K562 (cell line): ENCODE measurements around the gene PCNX3. TPM values are rescaled to one million over a fixed set of nuclear protein-coding genes. Genes with fewer than 3 reads are reported as not detected.
A peak's percentile ranks its signal among the peaks of the same experiment; 100 is the strongest.

ENCODE experiments used
- ATAC-seq: fragments of 200-7000 bp; cut with Tn5 transposase; 3 replicates; pipeline ENCODE4 v1.9.1; 2020; ENCODE audit warnings: moderate library complexity
- BruUV-seq: library from RNA; stranded (reverse); fragments of 400-500 nt; replicated peaks from 2 replicates; lab custom pipeline; 2021; lab: Mats Ljungman, UMichigan
- CTCF ChIA-PET: fragments of 300-600 bp; formaldehyde crosslinking; extraction: SDS; loops from one replicate; lab custom pipeline; 2021; ENCODE audit warnings: low intra/inter-chr PET ratio; lab: Yijun Ruan, JAX
- POLR2A ChIA-PET: fragments of 300-600, 350-650 bp; sonication (Branson Sonifier 250); formaldehyde crosslinking; extraction: SDS; loops from one replicate; lab custom pipeline; 2021; ENCODE audit warnings: antibody characterized with exemption, inconsistent platforms; lab: Yijun Ruan, JAX
- DNase-seq, 4 experiments: peaks; one replicate each; pipeline versions ENCODE4 v3.0.0 to v3.0.0-alpha.2; 2011 to 2018; ENCODE audit warnings: low spot score in 3 of 4, mixed read lengths in 3 of 4; ENCODE audit errors: extremely low read depth in 1 of 4
- FAIRE-seq: peaks from 2 replicates; lab custom pipeline; 2011; peaks lifted over from hg19 to GRCh38; lab: Jason Lieb, UNC
- H2AFZ ChIP-seq: 2 replicates; pipeline ENCODE4 v1.6.0; 2011; ENCODE audit warnings: low read depth, low read length, control low read depth, inconsistent platforms
- H3K27ac ChIP-seq: fragments of 200-600 bp; 3 replicates; pipeline ENCODE4 v1.8.0; 2011; ENCODE audit warnings: low read depth, mild to moderate bottlenecking, control low read depth, inconsistent platforms, low read length, moderate library complexity, mixed read lengths; ENCODE audit errors: extremely low read depth
- H3K27me3 ChIP-seq, 2 experiments: fragments of 300-600 bp in 1 of 2; 2 replicates in 1 of 2; 3 replicates in 1 of 2; pipeline versions ENCODE4 v1.6.0 to v1.8.0; 2011; ENCODE audit warnings: inconsistent platforms in 2 of 2, low read length in 2 of 2, mild to moderate bottlenecking in 1 of 2, mixed read lengths in 1 of 2, moderate library complexity in 1 of 2; ENCODE audit not compliant: control insufficient read depth in 2 of 2, insufficient read depth in 2 of 2
- H3K36me3 ChIP-seq: fragments of 300-600 bp; 3 replicates; pipeline ENCODE4 v1.8.0; 2011; ENCODE audit warnings: mild to moderate bottlenecking, low read length, inconsistent platforms; ENCODE audit not compliant: control insufficient read depth, insufficient read depth
- H3K4me1 ChIP-seq, 2 experiments: fragments of 200-600 bp in 1 of 2; replicated peaks in 1 of 2; 2 replicates in 1 of 2; 3 replicates in 1 of 2; pipeline versions ENCODE4 v1.5.1 to v1.8.0; 2011; ENCODE audit warnings: inconsistent platforms in 2 of 2, low read length in 2 of 2, mild to moderate bottlenecking in 1 of 2, mixed read lengths in 1 of 2, moderate library complexity in 1 of 2; ENCODE audit not compliant: control insufficient read depth in 2 of 2, insufficient read depth in 2 of 2
- H3K4me2 ChIP-seq: 2 replicates; pipeline ENCODE4 v1.6.1; 2011; ENCODE audit warnings: low read length, control low read depth, inconsistent platforms, mixed read lengths; ENCODE audit not compliant: insufficient read depth
- H3K4me3 ChIP-seq: fragments of 200-600 bp; sonication (generic), shearing (Covaris generic); 2 replicates; pipeline ENCODE4 v1.5.1; 2016; ENCODE audit warnings: control low read depth, inconsistent platforms
- H3K79me2 ChIP-seq: fragments of 200-600 bp; 3 replicates; pipeline ENCODE4 v1.8.0; 2011; ENCODE audit warnings: low read length, inconsistent platforms; ENCODE audit not compliant: control insufficient read depth, insufficient read depth
- H3K9ac ChIP-seq, 2 experiments: 2 replicates each; pipeline versions ENCODE4 v1.6.0 to v1.6.1; 2011; ENCODE audit warnings: low read depth in 2 of 2, low read length in 2 of 2, control low read depth in 1 of 2, inconsistent platforms in 1 of 2, mild to moderate bottlenecking in 1 of 2, mixed read lengths in 1 of 2; ENCODE audit not compliant: insufficient read depth in 1 of 2
- H3K9me1 ChIP-seq: one replicate; pipeline ENCODE4 v1.6.0; 2011; ENCODE audit warnings: inconsistent platforms, mild to moderate bottlenecking, low read length, moderate library complexity; ENCODE audit not compliant: control insufficient read depth, insufficient read depth
- H3K9me3 ChIP-seq: replicated peaks from 2 replicates; pipeline ENCODE4 v1.5.1; 2011; ENCODE audit warnings: low read depth, low read length, inconsistent platforms; ENCODE audit not compliant: control insufficient read depth, insufficient read depth
- H4K20me1 ChIP-seq: replicated peaks from 2 replicates; pipeline ENCODE4 v1.6.1; 2011; ENCODE audit warnings: low read length, inconsistent platforms, mixed read lengths; ENCODE audit not compliant: control insufficient read depth, insufficient read depth
- ARNT ChIP-seq, 2 experiments: fragments of 450-650 bp; IDR thresholded peaks; 2 replicates each; pipeline ENCODE4 v1.6.1; 2016; ENCODE audit warnings: mild to moderate bottlenecking in 1 of 2
- BMI1 ChIP-seq: fragments of 150-350 bp; IDR thresholded peaks from 2 replicates; pipeline ENCODE4 v1.6.1; 2014; ENCODE audit warnings: low read length
- E2F1 ChIP-seq: sonication (generic); formaldehyde crosslinking; IDR thresholded peaks from 2 replicates; pipeline ENCODE4 v1.8.1; 2023; ENCODE audit warnings: mild to moderate bottlenecking, missing genetic modification reagents, moderate library complexity
- E2F5 ChIP-seq: sonication (generic); formaldehyde crosslinking; IDR thresholded peaks from 2 replicates; pipeline ENCODE4 v1.8.0; 2022; ENCODE audit warnings: mild to moderate bottlenecking, missing genetic modification reagents
- HMGN3 ChIP-seq: IDR thresholded peaks from 2 replicates; pipeline ENCODE4 v1.6.1; 2011; ENCODE audit warnings: borderline replicate concordance, low read depth, mild to moderate bottlenecking, mixed read lengths, low read length; ENCODE audit not compliant: insufficient read length; ENCODE audit errors: extremely low read depth
- MYNN ChIP-seq, 2 experiments: sonication (generic); formaldehyde crosslinking in 1 of 2; IDR thresholded peaks; 2 replicates each; pipeline versions ENCODE4 v1.5.0 to v1.6.1; 2016 to 2020; ENCODE audit warnings: antibody characterized with exemption in 1 of 2, missing genetic modification reagents in 1 of 2
- PCBP2 ChIP-seq: fragments of 200-400 bp; formaldehyde crosslinking; IDR thresholded peaks from 2 replicates; pipeline ENCODE4 v1.6.1; 2018; ENCODE audit warnings: low read length, low read depth, mild to moderate bottlenecking, moderate library complexity; ENCODE audit not compliant: poor library complexity, severe bottlenecking
- RFX7 ChIP-seq: fragments of 250-450 bp; sonication (Bioruptor Pico); IDR thresholded peaks from 2 replicates; pipeline ENCODE4 v1.5.1; 2021; ENCODE audit warnings: mild to moderate bottlenecking
- SMARCE1 ChIP-seq: fragments of 450-650 bp; IDR thresholded peaks from 2 replicates; pipeline ENCODE4 v1.7.1; 2016; ENCODE audit warnings: mild to moderate bottlenecking
- SP1 ChIP-seq: sonication (generic); formaldehyde crosslinking; IDR thresholded peaks from 2 replicates; pipeline ENCODE4 v1.8.1; 2022; ENCODE audit warnings: mild to moderate bottlenecking, missing genetic modification reagents
- TFE3 ChIP-seq: fragments of 450-650 bp; formaldehyde crosslinking; IDR thresholded peaks from 2 replicates; pipeline ENCODE4 v1.4.0; 2020; ENCODE audit warnings: mild to moderate bottlenecking, mixed read lengths
- USF2 ChIP-seq: sonication (generic); formaldehyde crosslinking; IDR thresholded peaks from 2 replicates; pipeline ENCODE4 v1.5.0; 2020; ENCODE audit warnings: missing genetic modification reagents
- ZNF655 ChIP-seq: fragments of 250-450 bp; sonication (Bioruptor Pico); IDR thresholded peaks from 2 replicates; pipeline ENCODE4 v1.5.0; 2021
- ZNF785 ChIP-seq: fragments of 250-450 bp; sonication (Bioruptor Pico); IDR thresholded peaks from 2 replicates; pipeline ENCODE4 v1.4.0; 2020; ENCODE audit warnings: mild to moderate bottlenecking
- WGBS: fragments of 100-300 bp; shearing (Covaris generic); methylation state at CpG from one replicate; pipeline ENCODE4 v1.1.6; 2016; ENCODE audit warnings: low coverage, mixed read lengths; ENCODE audit not compliant: insufficient coverage; ENCODE audit errors: missing lambda C conversion rate; 5-methylcytosine and 5-hydroxymethylcytosine counted together
- in situ Hi-C: fragments of 300-500 bp; cut with MboI; formaldehyde crosslinking; loops from 4 replicates; pipeline ENCODE4 v1.15.0; 2018; ENCODE audit warnings: inconsistent platforms, mixed read lengths
- intact Hi-C: fragments of 100-400 bp; cut with micrococcal nuclease; formaldehyde crosslinking; loops from 2 replicates; pipeline ENCODE4 v1.14.2; 2022
- polyA plus RNA-seq, 8 experiments: library from polyadenylated mRNA; depleted of rRNA in 4 of 8; stranded (reverse) in 5 of 8; unstranded in 3 of 8; fragments of >200 nt; fragmentation: Nextera tagmentation in 2 of 8; fragmentation: Illumina TruSeq in 1 of 8; extraction: Ambion mirVana in 2 of 8; extraction: Trizol in 1 of 8; gene quantifications; 2 replicates each; pipeline versions ENCODE4 v1.2.1 to v1.2.3, GENCODE V29; 2011 to 2014; ENCODE audit warnings: inconsistent platforms in 1 of 8, missing spikeins in 1 of 8
- total RNA-seq, 7 experiments: library from RNA; depleted of rRNA in 6 of 7; stranded (reverse); fragments of >200 nt in 6 of 7; fragmentation: Illumina TruSeq in 2 of 7; extraction: Trizol in 2 of 7; gene quantifications; 2 replicates each; pipeline versions ENCODE4 v1.2.1 to v1.2.3, GENCODE V29; 2011 to 2021; ENCODE audit warnings: low replicate concordance in 1 of 7

The PCNX3 gene
- total and polyA plus RNA-seq, 9 of the 15 experiments (the other 6 are each of a cell fraction or from before 2014, with no cell fraction given) = 0.11 to 47.8 (median 12.8) TPM

- Histone ChIP-seq H3K4me3 (no peak overlapping the region), H3K27me3 (no peaks in the 10 kb centered on the region), H3K27ac (peak overlapping the region; percentile 93), H3K9me1 (peaks cover 3% of the 10 kb centered on the region), H3K79me2 (peaks cover 20% of the 10 kb centered on the region), H2AFZ (no peak overlapping the region), H3K9me3 (no peaks in the 10 kb centered on the region), H3K4me1 (peaks cover 30 to 82% of the 10 kb centered on the region in 2 experiments), H3K4me2 (peak overlapping the region; percentile 40; the same call in 1 of the 2 replicates), H4K20me1 (peaks cover 3% of the 10 kb centered on the region; the same call in 1 of the 2 replicates), H3K36me3 (peaks cover 68% of the 10 kb centered on the region; the same call in 2 of the 3 replicates), H3K9ac (peak overlapping the region; percentile 3 to 72; a peak in 3 of 4 replicates)
- ATAC-seq = peak; percentile 79
- intact Hi-C loops (loop anchor here (2.0 to 5.0 kb wide), 3 partner anchors 22 to 180 kb away; partner anchors contain the start of genes MAP3K11 and PCNX3), in situ Hi-C loops (no loop called here)
- 39% methylated on average over 19 of the region's 28 CpGs for WGBS
- BruUV-seq = no TSS peak
- ChIA-PET POLR2A (interaction anchor here (0.7 to 1.5 kb wide), 4 partner anchors 15 to 137 kb away, joined by 3 to 7 read pairs (median 4); partner anchors contain the start of gene MALAT1), CTCF (no interaction called here)
- peak; percentile 89 for FAIRE-seq
- peak; percentile 71 to 92 (median 80) for DNase-seq
- TF ChIP-seq HMGN3 (peak; percentile 75), PCBP2 (no peak), BMI1 (no peak), E2F1 (CRISPR knock-in tag) (no peak), ZNF655 (no peak), MYNN (IDR thresholded peaks at IDR 0.05) (peak; percentile 79), MYNN (CRISPR knock-in tag; IDR thresholded peaks at IDR 0.05) (no peak), SP1 (CRISPR knock-in tag) (peak; percentile 41; the same call in 1 of the 2 replicates), E2F5 (CRISPR knock-in tag) (no peak), RFX7 (no peak), TFE3 (CRISPR knock-in tag) (no peak), USF2 (CRISPR knock-in tag) (no peak), ZNF785 (CRISPR knock-in tag) (no peak), ARNT (IDR thresholded peaks at IDR 0.05) (0 out of 4 replicates have a peak, but pooled peaks of 1 of the 2 experiments have one; percentile 24), SMARCE1 (peak; percentile 82)
These were observed 20.8 kb downstream of the PCNX3 start for GRCh38 chr11:65636108-65637031.
